K562 (cell line): ENCODE measurements around the gene ZNF628. TPM values are rescaled to one million over a fixed set of nuclear protein-coding genes. Genes with fewer than 3 reads are reported as not detected.

Experiments used
- CEBPZ ChIP-seq: fragments of 150-350 bp; IDR thresholded peaks from 2 replicates; pipeline ENCODE4 v1.6.1; 2014; ENCODE audit warnings: low read depth, mild to moderate bottlenecking, low read length, borderline replicate concordance
- CHAMP1 ChIP-seq: fragments of 450-650 bp; IDR thresholded peaks from 2 replicates; pipeline ENCODE4 v1.6.1; 2016; ENCODE audit warnings: mild to moderate bottlenecking
- EP300 ChIP-seq: IDR thresholded peaks from 2 replicates; pipeline ENCODE4 v1.6.1; 2012; ENCODE audit warnings: low read length, improper control_type of control experiment
- ETS2 ChIP-seq: IDR thresholded peaks from 2 replicates; pipeline ENCODE4 v1.6.1; 2016; ENCODE audit warnings: borderline replicate concordance, missing genetic modification characterization, mild to moderate bottlenecking, moderate library complexity, missing compliant biosample characterization; ENCODE audit not compliant: poor library complexity, severe bottlenecking
- FOXK2 ChIP-seq, 2 experiments: fragments of 450-650 bp; IDR thresholded peaks in 1 of 2; conservative IDR thresholded peaks in 1 of 2; 2 replicates each; pipeline ENCODE4 v1.6.1; 2016; ENCODE audit warnings: low read depth in 2 of 2, mild to moderate bottlenecking in 1 of 2
- HCFC1 ChIP-seq: IDR thresholded peaks from 2 replicates; pipeline ENCODE4 v1.6.1; 2012; ENCODE audit warnings: low read depth, low read length, improper control_type of control experiment
- HNRNPH1 ChIP-seq: fragments of 200-400 bp; formaldehyde crosslinking; optimal IDR thresholded peaks from 2 replicates; pipeline ENCODE3; 2017; ENCODE audit warnings: low read depth, mild to moderate bottlenecking, low read length, moderate library complexity
- KDM5B ChIP-seq: fragments of 200-600 bp; sonication (generic); IDR thresholded peaks from 2 replicates; pipeline ENCODE4 v1.6.1; 2012; ENCODE audit warnings: low read depth, mild to moderate bottlenecking, moderate library complexity, low read length, control low read depth, inconsistent platforms; ENCODE audit not compliant: insufficient replicate concordance
- MEF2A ChIP-seq: IDR thresholded peaks from 2 replicates; pipeline ENCODE4 v1.6.1; 2011; ENCODE audit warnings: low read depth, mild to moderate bottlenecking, low read length, moderate library complexity; ENCODE audit not compliant: control insufficient read depth
- NEUROD1 ChIP-seq: fragments of 150-350 bp; IDR thresholded peaks from 2 replicates; pipeline ENCODE4 v1.6.1; 2014; ENCODE audit warnings: borderline replicate concordance, low read length, low read depth; ENCODE audit not compliant: partially characterized antibody
- POLR2AphosphoS2 ChIP-seq: IDR thresholded peaks from 2 replicates; pipeline ENCODE4 v1.6.1; 2012; ENCODE audit warnings: low read length, improper control_type of control experiment
- SETDB1 ChIP-seq: IDR thresholded peaks from one replicate; pipeline ENCODE4 v1.6.1; 2012; ENCODE audit warnings: low read length, control low read depth, inconsistent platforms
- TBP ChIP-seq: optimal IDR thresholded peaks from 2 replicates; pipeline ENCODE3; 2011; ENCODE audit warnings: low read depth, low read length, improper control_type of control experiment
- TEAD4 ChIP-seq, 2 experiments: sonication (generic) in 1 of 2; formaldehyde crosslinking in 1 of 2; IDR thresholded peaks; 2 replicates each; pipeline versions ENCODE4 v1.6.1 to v1.8.0; 2012 to 2022; ENCODE audit warnings: borderline replicate concordance in 1 of 2, inconsistent platforms in 1 of 2, low read length in 1 of 2, mild to moderate bottlenecking in 1 of 2, missing genetic modification reagents in 1 of 2
- ZFP91 ChIP-seq: sonication (generic); formaldehyde crosslinking; IDR thresholded peaks from 2 replicates; pipeline ENCODE4 v1.8.0; 2022; ENCODE audit warnings: mild to moderate bottlenecking, missing genetic modification reagents
- ZFPM2 ChIP-seq: fragments of 250-450 bp; sonication (Bioruptor Pico); IDR thresholded peaks from 2 replicates; pipeline ENCODE4 v1.5.1; 2022; ENCODE audit warnings: mild to moderate bottlenecking
- ZNF134 ChIP-seq: fragments of 250-450 bp; sonication (Bioruptor Pico); conservative IDR thresholded peaks from 2 replicates; pipeline ENCODE4 v1.4.0; 2020
- ZNF668 ChIP-seq: fragments of 250-450 bp; sonication (Bioruptor Pico); IDR thresholded peaks from 2 replicates; pipeline ENCODE4 v1.8.0; 2022; ENCODE audit warnings: mild to moderate bottlenecking, inconsistent platforms
- polyA plus RNA-seq, 8 experiments: library from polyadenylated mRNA; depleted of rRNA in 4 of 8; stranded (reverse) in 5 of 8; unstranded in 3 of 8; fragments of >200 nt; fragmentation: Nextera tagmentation in 2 of 8; fragmentation: Illumina TruSeq in 1 of 8; extraction: Ambion mirVana in 2 of 8; extraction: Trizol in 1 of 8; gene quantifications; 2 replicates each; pipeline versions ENCODE4 v1.2.1 to v1.2.3, GENCODE V29; 2011 to 2014; ENCODE audit warnings: inconsistent platforms in 1 of 8, missing spikeins in 1 of 8
- total RNA-seq, 7 experiments: library from RNA; depleted of rRNA in 6 of 7; stranded (reverse); fragments of >200 nt in 6 of 7; fragmentation: Illumina TruSeq in 2 of 7; extraction: Trizol in 2 of 7; gene quantifications; 2 replicates each; pipeline versions ENCODE4 v1.2.1 to v1.2.3, GENCODE V29; 2011 to 2021; ENCODE audit warnings: low replicate concordance in 1 of 7

Gene ZNF628
- total and polyA plus RNA-seq, 9 of the 15 experiments (the other 6 are each of a cell fraction or from before 2014, with no cell fraction given), result 0.13 to 13.6 (median 2.2) TPM; not detected in 3

GRCh38 chr19:55503502-55504251 lies 27.3 kb downstream of the ZNF628 start (continued):
- TF ChIP-seq MEF2A (no peak), EP300 (no peak), FOXK2 (conservative IDR thresholded peaks at IDR 0.05 in 1 of 2, IDR thresholded peaks at IDR 0.05 in 1 of 2; ENCODE audit: low read depth in 2 of 2) (no peak), POLR2AphosphoS2 (no peak), ZFP91 (peak; percentile 76; the same call in 1 of the 2 replicates), ZNF668 (CRISPR knock-in tag) (no peak; the same call in 1 of the 2 replicates), ETS2 (tag) (no peak), HCFC1 (no peak), CHAMP1 (no peak), ZNF134 (no peak), TBP (no peak), ZFPM2 (CRISPR knock-in tag) (no peak), NEUROD1 (no peak), KDM5B (no peak), CEBPZ (no peak), HNRNPH1 (no peak), SETDB1 (no peak), TEAD4 (IDR thresholded peaks at IDR 0.05; ENCODE audit: low read length) (no peak; the same call in none of the 2 replicates), TEAD4 (CRISPR knock-in tag; IDR thresholded peaks at IDR 0.05; ENCODE audit: borderline replicate concordance) (peak; percentile 100)
